ENCODE data around the gene GSTO2.

GSTO2 gene

DNA sequence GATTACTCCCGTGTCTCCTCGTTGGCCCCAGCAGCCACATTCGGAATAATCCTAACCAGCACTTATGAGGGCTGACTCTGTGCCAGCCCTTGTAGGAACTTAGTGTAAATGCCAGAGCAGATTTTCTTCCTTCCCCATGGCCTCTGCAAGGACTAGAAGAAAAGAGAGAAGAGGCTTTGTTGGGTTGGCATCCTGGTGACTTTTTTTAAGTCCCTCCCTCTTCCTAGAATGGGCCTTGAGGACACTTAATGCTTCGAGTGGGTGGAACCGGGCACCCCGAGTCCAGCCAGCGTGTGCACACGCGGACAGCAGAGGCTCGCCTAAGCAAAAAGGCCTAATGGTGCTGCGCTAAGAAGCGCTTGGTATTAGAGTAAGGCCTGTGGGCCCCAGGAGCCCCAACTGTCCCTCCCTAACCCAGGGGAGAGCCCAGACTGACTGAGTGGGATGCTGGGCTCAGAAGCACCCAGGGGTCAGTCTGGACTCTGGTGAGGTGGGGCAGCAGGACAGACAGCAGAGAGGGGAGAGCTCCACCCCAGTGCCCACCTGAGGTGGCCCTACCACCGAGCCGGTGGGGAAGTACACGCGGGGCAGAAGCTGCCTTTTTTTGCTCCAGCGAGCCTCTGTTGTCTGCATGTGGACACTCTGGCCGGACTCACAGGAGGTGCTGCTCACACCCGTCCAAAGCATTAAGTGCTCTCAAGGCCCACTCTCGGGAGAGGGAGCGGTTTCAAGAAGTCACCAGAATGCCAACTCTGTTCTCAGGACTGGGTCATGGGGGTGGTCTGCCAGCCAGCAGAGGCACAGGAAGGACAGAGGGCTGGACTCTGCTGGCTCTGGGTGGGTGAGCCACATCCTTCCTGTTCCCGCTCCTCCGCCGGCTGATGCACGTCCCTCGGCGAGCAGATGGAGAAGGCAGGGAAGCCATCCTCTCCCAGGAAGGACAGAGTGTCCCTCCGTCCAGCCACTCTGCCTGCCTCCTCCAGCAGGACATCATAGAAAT is 56.8 kb downstream of the GSTO2 start:
- DNase-seq = no peak
- H3K4me3 ChIP-seq (ENCODE audit: low read depth, low read length) = no peak overlapping the region
- H3K9me3 ChIP-seq (ENCODE audit: severe bottlenecking) = no peaks in the 10 kb centered on the region
- no peak overlapping the region for H3K27ac ChIP-seq
- TF ChIP-seq, protein P1, sequence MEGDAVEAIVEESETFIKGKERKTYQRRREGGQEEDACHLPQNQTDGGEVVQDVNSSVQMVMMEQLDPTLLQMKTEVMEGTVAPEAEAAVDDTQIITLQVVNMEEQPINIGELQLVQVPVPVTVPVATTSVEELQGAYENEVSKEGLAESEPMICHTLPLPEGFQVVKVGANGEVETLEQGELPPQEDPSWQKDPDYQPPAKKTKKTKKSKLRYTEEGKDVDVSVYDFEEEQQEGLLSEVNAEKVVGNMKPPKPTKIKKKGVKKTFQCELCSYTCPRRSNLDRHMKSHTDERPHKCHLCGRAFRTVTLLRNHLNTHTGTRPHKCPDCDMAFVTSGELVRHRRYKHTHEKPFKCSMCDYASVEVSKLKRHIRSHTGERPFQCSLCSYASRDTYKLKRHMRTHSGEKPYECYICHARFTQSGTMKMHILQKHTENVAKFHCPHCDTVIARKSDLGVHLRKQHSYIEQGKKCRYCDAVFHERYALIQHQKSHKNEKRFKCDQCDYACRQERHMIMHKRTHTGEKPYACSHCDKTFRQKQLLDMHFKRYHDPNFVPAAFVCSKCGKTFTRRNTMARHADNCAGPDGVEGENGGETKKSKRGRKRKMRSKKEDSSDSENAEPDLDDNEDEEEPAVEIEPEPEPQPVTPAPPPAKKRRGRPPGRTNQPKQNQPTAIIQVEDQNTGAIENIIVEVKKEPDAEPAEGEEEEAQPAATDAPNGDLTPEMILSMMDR (IDR thresholded peaks at IDR 0.05; ENCODE audit: low read depth, low read length) = no peak
- no peaks in the 10 kb centered on the region for H3K27me3 ChIP-seq (ENCODE audit: insufficient read depth, low read depth, severe bottlenecking)
- no peaks in the 10 kb centered on the region for H3K36me3 ChIP-seq

DNA sequence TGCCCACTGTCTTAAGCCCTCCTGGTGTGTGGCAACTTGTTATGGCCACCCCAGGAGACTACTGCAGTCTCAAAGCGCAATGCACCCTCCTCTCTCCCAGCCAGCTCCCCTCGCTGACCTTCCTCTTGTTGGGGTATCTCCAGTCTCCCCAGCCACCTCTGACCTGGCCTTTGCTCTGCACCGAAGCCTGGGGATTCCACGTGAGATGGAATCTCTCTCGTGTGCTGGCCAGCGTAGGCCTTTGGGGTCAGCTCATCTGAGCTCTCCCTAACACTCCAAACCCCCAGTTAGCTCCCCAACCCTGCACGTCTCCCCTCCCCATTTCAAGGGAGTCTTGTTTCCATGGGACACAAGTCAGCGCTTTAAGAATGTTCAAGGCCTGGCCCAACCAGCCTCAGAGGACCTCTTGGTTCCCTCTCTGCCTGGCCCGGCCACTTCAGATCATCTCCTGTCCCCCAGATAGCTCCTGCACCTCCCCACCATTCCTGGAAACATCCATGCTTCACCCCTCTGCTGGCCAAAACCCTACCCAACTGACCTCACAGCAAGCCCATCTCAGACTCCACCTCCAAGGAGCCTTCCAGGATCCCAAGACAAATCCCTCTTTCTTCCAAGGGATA is 58.1 kb downstream of the GSTO2 start:
- H3K27ac ChIP-seq = no peak overlapping the region

DNA sequence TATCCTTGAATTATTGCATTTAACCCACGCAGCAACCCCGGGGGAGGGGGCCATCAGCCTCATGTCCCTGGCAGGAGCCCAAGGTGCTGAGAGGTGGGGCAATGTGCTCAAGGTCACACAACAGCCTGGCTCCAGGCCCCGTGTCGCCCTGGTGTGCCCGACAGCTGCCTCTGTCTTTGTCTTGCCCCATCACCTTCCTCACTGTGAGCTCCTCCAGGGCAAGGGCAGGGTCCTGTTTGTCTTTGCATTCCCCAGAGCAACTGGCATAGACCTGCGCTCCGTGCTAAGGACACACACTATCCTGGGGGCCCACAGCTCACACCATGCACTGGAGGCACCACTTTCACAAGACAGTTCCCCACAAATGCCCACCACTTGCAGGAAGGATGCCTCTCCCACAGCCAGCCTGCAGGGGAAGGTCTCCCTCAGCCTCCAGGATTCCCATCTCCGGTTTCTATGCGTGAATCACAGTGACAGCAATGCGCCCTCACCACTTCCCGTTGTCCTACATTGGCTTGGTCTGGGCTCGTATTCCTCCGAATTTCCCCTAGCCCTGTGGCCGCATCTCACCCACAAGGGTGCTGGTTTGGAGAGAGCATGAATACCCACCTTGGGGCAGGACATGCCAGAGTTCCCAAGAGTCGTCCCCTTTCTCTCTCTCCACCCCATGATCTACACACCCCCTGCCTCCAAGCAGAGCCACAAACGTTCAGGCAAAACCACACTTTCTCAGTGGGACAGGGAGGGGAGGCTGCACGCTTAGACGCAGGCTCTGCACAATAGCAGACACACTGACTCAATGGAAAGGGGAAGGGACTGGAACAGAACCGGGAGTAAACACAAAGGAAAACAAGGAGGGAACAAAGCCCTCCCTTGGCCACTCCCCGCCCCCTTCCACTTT is 59.0 kb downstream of the GSTO2 start:
- Histone ChIP-seq H3K36me3 (no peaks in the 10 kb centered on the region), H3K4me3 (ENCODE audit: low read depth, low read length) (peak overlapping the region; percentile 26), H3K27me3 (ENCODE audit: insufficient read depth, low read depth, severe bottlenecking) (no peaks in the 10 kb centered on the region), H3K9me3 (ENCODE audit: severe bottlenecking) (no peaks in the 10 kb centered on the region), H3K27ac (peak overlapping the region; percentile 83)
- TF ChIP-seq, protein P1 (IDR thresholded peaks at IDR 0.05; ENCODE audit: low read depth, low read length) = no peak
- DNase-seq = no peak

More for the DNA sequence above, 58.1 kb downstream of the GSTO2 start:
- H3K27me3 ChIP-seq (ENCODE audit: insufficient read depth, low read depth, severe bottlenecking) = no peaks in the 10 kb centered on the region
- H3K9me3 ChIP-seq (ENCODE audit: severe bottlenecking) = no peaks in the 10 kb centered on the region
- DNase-seq = no peak
- TF ChIP-seq, protein P1 (IDR thresholded peaks at IDR 0.05; ENCODE audit: low read depth, low read length) = no peak
- H3K4me3 ChIP-seq (ENCODE audit: low read depth, low read length) = no peak overlapping the region
- no peaks in the 10 kb centered on the region for H3K36me3 ChIP-seq

DNA sequence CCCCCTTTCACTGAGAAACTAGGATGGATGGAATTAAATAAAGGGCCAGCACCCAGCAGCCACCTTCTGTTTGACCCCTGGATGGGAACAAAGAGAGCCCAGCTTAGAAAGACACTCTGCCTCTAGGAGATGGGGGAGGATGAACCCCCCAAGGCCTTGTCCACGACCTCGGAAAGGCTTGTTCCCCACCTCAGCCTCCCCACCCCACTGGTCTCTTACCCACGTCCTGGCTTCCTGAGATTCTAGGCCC is 59.6 kb downstream of the GSTO2 start:
- peak overlapping the region; percentile 83 for H3K27ac ChIP-seq
- no peak for DNase-seq
- TF ChIP-seq, protein P1 (IDR thresholded peaks at IDR 0.05; ENCODE audit: low read depth, low read length) = no peak
- H3K27me3 ChIP-seq (ENCODE audit: insufficient read depth, low read depth, severe bottlenecking) = no peaks in the 10 kb centered on the region
- no peaks in the 10 kb centered on the region for H3K36me3 ChIP-seq
- H3K9me3 ChIP-seq (ENCODE audit: severe bottlenecking) = no peaks in the 10 kb centered on the region
- peak overlapping the region; percentile 26 for H3K4me3 ChIP-seq (ENCODE audit: low read depth, low read length)

DNA sequence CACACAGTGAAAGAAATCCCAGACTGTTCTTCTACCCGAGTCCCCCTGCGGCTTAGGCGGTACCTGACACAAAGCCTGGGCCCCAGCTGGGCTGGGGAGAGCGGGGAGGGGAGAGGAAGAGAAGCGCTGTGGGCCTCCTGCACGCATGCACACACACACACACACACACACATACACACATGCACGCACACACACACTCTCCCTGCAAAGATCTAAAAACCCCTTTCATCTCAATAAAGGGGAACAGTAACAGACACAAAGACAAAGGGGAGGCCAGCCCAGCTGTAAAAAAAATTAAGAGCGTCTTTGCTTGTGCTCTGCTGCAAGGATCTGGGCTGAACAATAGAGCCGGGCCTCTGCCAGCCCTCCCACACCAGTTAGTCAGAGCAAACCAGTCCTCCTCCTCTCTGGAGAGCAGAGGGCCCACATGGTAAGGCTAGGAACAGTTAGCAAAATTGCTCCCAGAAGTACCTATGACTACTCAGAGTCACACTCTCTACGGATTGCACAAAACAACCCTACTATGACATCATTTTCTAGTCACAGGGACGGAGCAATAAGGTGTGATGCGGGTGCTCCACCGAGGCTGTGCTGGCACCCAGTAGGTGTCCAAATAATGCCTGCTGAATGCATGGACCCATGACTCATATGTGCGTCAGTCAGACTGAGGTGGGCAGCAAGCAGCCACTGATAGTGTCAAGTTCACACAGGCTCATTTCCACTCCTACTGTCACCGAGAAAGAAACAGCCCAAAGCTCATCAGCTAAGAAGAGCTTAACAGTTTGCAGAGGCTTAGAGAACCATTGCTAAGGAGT is 60.1 kb downstream of the GSTO2 start:
- peak; percentile 83 for DNase-seq
- H3K27me3 ChIP-seq (ENCODE audit: insufficient read depth, low read depth, severe bottlenecking) = no peaks in the 10 kb centered on the region

More for the DNA sequence above, 60.1 kb downstream of the GSTO2 start:
- TF ChIP-seq, protein P1 (IDR thresholded peaks at IDR 0.05; ENCODE audit: low read depth, low read length) = no peak
- Histone ChIP-seq H3K36me3 (no peaks in the 10 kb centered on the region), H3K27ac (peak overlapping the region; percentile 83), H3K9me3 (ENCODE audit: severe bottlenecking) (no peaks in the 10 kb centered on the region), H3K4me3 (ENCODE audit: low read depth, low read length) (peak overlapping the region; percentile 26)

Measured in WERI-Rb-1 (cell line).